OCI-LY3 (cell line): ENCODE measurements around the gene RAI1.

ENCODE experiments used
- EZH2phosphoT487 ChIP-seq: fragments of 200-600 bp; shearing (Covaris generic); IDR thresholded peaks from 2 replicates; pipeline ENCODE4 v1.6.1; 2018; ENCODE audit warnings: antibody characterized with exemption, mixed run types, low read depth
- TF ChIP-seq, protein P1 (sequence below): fragments of 200-600, 300-600 bp; sonication (generic); IDR thresholded peaks from 2 replicates; pipeline ENCODE4 v1.5.1; 2014; ENCODE audit warnings: antibody characterized with exemption, low read length, low read depth

DNA sequence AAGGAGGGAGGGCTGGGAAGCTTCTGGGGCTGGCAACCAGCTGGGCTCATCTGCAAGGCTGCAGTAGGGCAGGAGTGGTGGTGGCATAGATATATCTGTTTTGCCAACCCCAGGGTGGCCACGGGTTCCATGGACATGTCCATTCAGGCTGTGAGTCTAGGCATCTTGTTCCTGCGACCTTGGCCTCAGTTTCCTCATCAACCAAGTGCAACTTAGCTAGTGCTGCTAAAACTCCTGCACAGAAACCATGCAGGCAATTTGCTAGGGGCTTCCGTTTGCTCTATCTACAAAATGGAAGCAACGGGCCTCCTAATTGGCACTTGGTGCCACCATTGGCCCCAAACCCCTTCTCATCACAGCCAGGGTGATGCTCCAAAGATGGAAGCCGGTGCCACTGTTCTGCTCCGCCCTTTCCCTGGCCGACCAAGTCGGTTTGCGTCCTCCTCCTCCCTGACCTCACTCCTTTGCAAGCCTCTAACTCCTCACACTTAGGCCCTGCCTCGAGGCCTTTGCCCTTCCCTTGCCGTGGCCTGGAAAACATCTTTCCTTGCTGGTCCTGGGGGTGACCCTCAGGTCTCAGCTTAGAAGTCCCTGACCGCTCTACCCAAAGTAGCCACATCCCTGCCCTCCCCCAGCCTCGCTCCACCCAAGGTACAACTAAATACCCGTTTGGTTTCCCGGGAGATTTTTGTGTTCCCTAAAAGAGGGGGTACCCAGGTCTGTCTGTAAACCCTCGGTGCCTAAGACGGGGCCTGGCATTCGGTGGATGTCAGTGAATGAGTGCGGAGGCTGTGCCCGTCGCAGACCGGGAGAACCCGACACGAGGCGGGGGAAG lies 154.4 kb downstream of the RAI1 start:
- TF ChIP-seq, protein P1, sequence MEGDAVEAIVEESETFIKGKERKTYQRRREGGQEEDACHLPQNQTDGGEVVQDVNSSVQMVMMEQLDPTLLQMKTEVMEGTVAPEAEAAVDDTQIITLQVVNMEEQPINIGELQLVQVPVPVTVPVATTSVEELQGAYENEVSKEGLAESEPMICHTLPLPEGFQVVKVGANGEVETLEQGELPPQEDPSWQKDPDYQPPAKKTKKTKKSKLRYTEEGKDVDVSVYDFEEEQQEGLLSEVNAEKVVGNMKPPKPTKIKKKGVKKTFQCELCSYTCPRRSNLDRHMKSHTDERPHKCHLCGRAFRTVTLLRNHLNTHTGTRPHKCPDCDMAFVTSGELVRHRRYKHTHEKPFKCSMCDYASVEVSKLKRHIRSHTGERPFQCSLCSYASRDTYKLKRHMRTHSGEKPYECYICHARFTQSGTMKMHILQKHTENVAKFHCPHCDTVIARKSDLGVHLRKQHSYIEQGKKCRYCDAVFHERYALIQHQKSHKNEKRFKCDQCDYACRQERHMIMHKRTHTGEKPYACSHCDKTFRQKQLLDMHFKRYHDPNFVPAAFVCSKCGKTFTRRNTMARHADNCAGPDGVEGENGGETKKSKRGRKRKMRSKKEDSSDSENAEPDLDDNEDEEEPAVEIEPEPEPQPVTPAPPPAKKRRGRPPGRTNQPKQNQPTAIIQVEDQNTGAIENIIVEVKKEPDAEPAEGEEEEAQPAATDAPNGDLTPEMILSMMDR: no peak
- no peak for TF ChIP-seq EZH2phosphoT487
